ENCODE measurements around the gene FKBP14.
A peak's percentile ranks its signal among the peaks of the same experiment; 100 is the strongest.

The FKBP14 gene

GRCh38 chr7:29988424-29989256 is 37.9 kb downstream of the FKBP14 start:
- H3K27me3 ChIP-seq (ENCODE audit: insufficient read depth, poor library complexity, severe bottlenecking) = peaks cover 17% of the 10 kb centered on the region
- H3K4me3 ChIP-seq (replicated peaks; ENCODE audit: insufficient read depth, low read length) = peak overlapping the region; percentile 73
- TF ChIP-seq POLR2AphosphoS5 (IDR thresholded peaks at IDR 0.05; ENCODE audit: low read depth) = no peak
- TF ChIP-seq, protein P1, sequence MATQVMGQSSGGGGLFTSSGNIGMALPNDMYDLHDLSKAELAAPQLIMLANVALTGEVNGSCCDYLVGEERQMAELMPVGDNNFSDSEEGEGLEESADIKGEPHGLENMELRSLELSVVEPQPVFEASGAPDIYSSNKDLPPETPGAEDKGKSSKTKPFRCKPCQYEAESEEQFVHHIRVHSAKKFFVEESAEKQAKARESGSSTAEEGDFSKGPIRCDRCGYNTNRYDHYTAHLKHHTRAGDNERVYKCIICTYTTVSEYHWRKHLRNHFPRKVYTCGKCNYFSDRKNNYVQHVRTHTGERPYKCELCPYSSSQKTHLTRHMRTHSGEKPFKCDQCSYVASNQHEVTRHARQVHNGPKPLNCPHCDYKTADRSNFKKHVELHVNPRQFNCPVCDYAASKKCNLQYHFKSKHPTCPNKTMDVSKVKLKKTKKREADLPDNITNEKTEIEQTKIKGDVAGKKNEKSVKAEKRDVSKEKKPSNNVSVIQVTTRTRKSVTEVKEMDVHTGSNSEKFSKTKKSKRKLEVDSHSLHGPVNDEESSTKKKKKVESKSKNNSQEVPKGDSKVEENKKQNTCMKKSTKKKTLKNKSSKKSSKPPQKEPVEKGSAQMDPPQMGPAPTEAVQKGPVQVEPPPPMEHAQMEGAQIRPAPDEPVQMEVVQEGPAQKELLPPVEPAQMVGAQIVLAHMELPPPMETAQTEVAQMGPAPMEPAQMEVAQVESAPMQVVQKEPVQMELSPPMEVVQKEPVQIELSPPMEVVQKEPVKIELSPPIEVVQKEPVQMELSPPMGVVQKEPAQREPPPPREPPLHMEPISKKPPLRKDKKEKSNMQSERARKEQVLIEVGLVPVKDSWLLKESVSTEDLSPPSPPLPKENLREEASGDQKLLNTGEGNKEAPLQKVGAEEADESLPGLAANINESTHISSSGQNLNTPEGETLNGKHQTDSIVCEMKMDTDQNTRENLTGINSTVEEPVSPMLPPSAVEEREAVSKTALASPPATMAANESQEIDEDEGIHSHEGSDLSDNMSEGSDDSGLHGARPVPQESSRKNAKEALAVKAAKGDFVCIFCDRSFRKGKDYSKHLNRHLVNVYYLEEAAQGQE (IDR thresholded peaks at IDR 0.05; ENCODE audit: insufficient replicate concordance, low read depth) = no peak
- TF ChIP-seq CTCF (IDR thresholded peaks at IDR 0.05; ENCODE audit: insufficient read depth, low read length) = no peak
- no peak for TF ChIP-seq GABPA (IDR thresholded peaks at IDR 0.05; ENCODE audit: low read depth)
- TF ChIP-seq SPI1 (IDR thresholded peaks at IDR 0.05; ENCODE audit: borderline replicate concordance, low read depth) = no peak
- no peak overlapping the region for H3K27ac ChIP-seq (replicated peaks)
- DNase-seq (ENCODE audit: low read depth in 1 of 2, low spot score in 1 of 2) = peak in 1 of 2 experiments; percentile 10

DNA sequence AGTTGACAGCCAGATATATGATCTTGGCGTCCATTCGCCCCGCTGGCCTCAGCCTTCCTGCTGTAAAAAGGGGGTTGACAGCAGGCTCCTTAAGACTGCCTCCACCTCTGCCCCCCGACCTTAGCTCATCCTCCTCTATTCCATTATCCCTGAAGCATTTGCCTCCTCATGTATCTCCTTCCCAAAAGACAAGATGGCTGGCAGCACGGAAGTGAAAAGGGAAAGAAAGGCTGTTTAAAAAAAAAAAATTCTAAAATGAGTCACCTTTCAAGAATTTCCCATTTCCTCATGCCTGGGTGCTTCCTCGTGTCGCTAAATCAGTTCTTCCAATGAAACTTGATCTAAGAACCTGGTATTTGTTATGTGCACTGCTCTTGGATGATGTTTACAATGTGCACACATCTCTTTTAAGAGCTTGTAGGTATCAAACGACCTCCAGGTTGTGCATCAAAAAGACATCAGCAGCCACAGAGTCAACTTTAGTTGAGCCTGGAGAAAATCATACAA is 38.6 kb downstream of the FKBP14 start:
- DNase-seq (ENCODE audit: low read depth in 1 of 2, low spot score in 1 of 2) = no peak
- Histone ChIP-seq H3K27me3 (ENCODE audit: insufficient read depth, poor library complexity, severe bottlenecking) (peaks cover 17% of the 10 kb centered on the region), H3K27ac (replicated peaks) (no peak overlapping the region), H3K4me3 (replicated peaks; ENCODE audit: insufficient read depth, low read length) (no peak overlapping the region)
- TF ChIP-seq CTCF (IDR thresholded peaks at IDR 0.05; ENCODE audit: insufficient read depth, low read length) (no peak), GABPA (IDR thresholded peaks at IDR 0.05; ENCODE audit: low read depth) (no peak), SPI1 (IDR thresholded peaks at IDR 0.05; ENCODE audit: borderline replicate concordance, low read depth) (no peak), POLR2AphosphoS5 (IDR thresholded peaks at IDR 0.05; ENCODE audit: low read depth) (no peak)
- TF ChIP-seq, protein P1 (IDR thresholded peaks at IDR 0.05; ENCODE audit: insufficient replicate concordance, low read depth) = no peak

GRCh38 chr7:29987083-29987482 is 39.4 kb downstream of the FKBP14 start:
- no peak for DNase-seq (ENCODE audit: low read depth in 1 of 2, low spot score in 1 of 2)
- no peak overlapping the region for H3K4me3 ChIP-seq (replicated peaks; ENCODE audit: insufficient read depth, low read length)
- H3K27ac ChIP-seq (replicated peaks) = no peak overlapping the region
- peaks cover 17% of the 10 kb centered on the region for H3K27me3 ChIP-seq (ENCODE audit: insufficient read depth, poor library complexity, severe bottlenecking)
- no peak for TF ChIP-seq GABPA (IDR thresholded peaks at IDR 0.05; ENCODE audit: low read depth)
- TF ChIP-seq, protein P1 (IDR thresholded peaks at IDR 0.05; ENCODE audit: insufficient replicate concordance, low read depth) = no peak
- no peak for TF ChIP-seq POLR2AphosphoS5 (IDR thresholded peaks at IDR 0.05; ENCODE audit: low read depth)
- TF ChIP-seq SPI1 (IDR thresholded peaks at IDR 0.05; ENCODE audit: borderline replicate concordance, low read depth) = no peak
- no peak for TF ChIP-seq CTCF (IDR thresholded peaks at IDR 0.05; ENCODE audit: insufficient read depth, low read length)
